ENCODE measurements around the gene TET2.

TET2 gene

GRCh38 chr4:105182211-105182610 is 35.5 kb downstream of the TET2 start:
- DNase-seq (ENCODE audit: low read depth), result no peak

GRCh38 chr4:105184316-105184980 is 37.8 kb downstream of the TET2 start:
- no peak for DNase-seq (ENCODE audit: low read depth)

GRCh38 chr4:105186701-105187161 is 40.1 kb downstream of the TET2 start:
- no peak for DNase-seq (ENCODE audit: low read depth)

- no peak for DNase-seq (ENCODE audit: low read depth)
These were observed 43.4 kb downstream of the TET2 start for GRCh38 chr4:105189855-105190650.

GRCh38 chr4:105191621-105192210 is 45.0 kb downstream of the TET2 start:
- DNase-seq (ENCODE audit: low read depth), result no peak

GRCh38 chr4:105192474-105192873 is 45.8 kb downstream of the TET2 start:
- no peak for DNase-seq (ENCODE audit: low read depth)

- no peak for DNase-seq (ENCODE audit: low read depth)
These were observed 46.2 kb downstream of the TET2 start for GRCh38 chr4:105192910-105193309.

GRCh38 chr4:105193536-105193935 is 46.9 kb downstream of the TET2 start:
- no peak for DNase-seq (ENCODE audit: low read depth)

- DNase-seq (ENCODE audit: low read depth), result no peak
These were observed 47.9 kb downstream of the TET2 start for GRCh38 chr4:105194328-105195231.

GRCh38 chr4:105196523-105197145 is 50.0 kb downstream of the TET2 start:
- no peak for DNase-seq (ENCODE audit: low read depth)

- no peak for DNase-seq (ENCODE audit: low read depth)
These were observed 51.1 kb downstream of the TET2 start for GRCh38 chr4:105197777-105198176.

GRCh38 chr4:105198541-105198940 is 51.9 kb downstream of the TET2 start:
- DNase-seq (ENCODE audit: low read depth), result no peak

- no peak for DNase-seq (ENCODE audit: low read depth)
These were observed 59.5 kb downstream of the TET2 start for GRCh38 chr4:105206214-105206613.

GRCh38 chr4:105207386-105207785 is 60.7 kb downstream of the TET2 start:
- no peak for DNase-seq (ENCODE audit: low read depth)

GRCh38 chr4:105208561-105208960 is 61.9 kb downstream of the TET2 start:
- DNase-seq (ENCODE audit: low read depth), result no peak

- no peak for DNase-seq (ENCODE audit: low read depth)
These were observed 64.2 kb downstream of the TET2 start for GRCh38 chr4:105210916-105211315.

GRCh38 chr4:105215609-105216313 is 69.1 kb downstream of the TET2 start:
- DNase-seq (ENCODE audit: low read depth), result no peak

- DNase-seq (ENCODE audit: low read depth), result no peak
These were observed 78.8 kb downstream of the TET2 start for GRCh38 chr4:105225500-105225899.

GRCh38 chr4:105227054-105227453 is 80.4 kb downstream of the TET2 start:
- DNase-seq (ENCODE audit: low read depth), result no peak

- no peak for DNase-seq (ENCODE audit: low read depth)
These were observed 83.6 kb downstream of the TET2 start for GRCh38 chr4:105230287-105230686.

- no peak for DNase-seq (ENCODE audit: low read depth)
These were observed 85.7 kb downstream of the TET2 start for GRCh38 chr4:105232374-105232773.
